B cell (primary cell): ENCODE data around the gene MRAS. TPM values are rescaled to one million over a fixed set of nuclear protein-coding genes. Genes with fewer than 3 reads are reported as not detected.

ENCODE experiments used
- ATAC-seq: fragments of 200-7000 bp; cut with Tn5 transposase; one replicate; pipeline ENCODE4 v1.10.0; 2021; ENCODE audit warnings: low read depth, mild to moderate bottlenecking, moderate number of reproducible peaks, moderate library complexity
- CTCF ChIA-PET: fragments of 350-600 bp; sonication (Branson Sonifier 250); formaldehyde crosslinking; loops from one replicate; lab custom pipeline; 2021; ENCODE audit warnings: antibody characterized with exemption, inconsistent platforms; lab: Charles Lee
- POLR2A ChIA-PET: fragments of 350-600 bp; sonication (Branson Sonifier 250); formaldehyde crosslinking; loops from one replicate; lab custom pipeline; 2021; ENCODE audit warnings: antibody characterized with exemption; lab: Charles Lee
- DNase-seq: peaks from one replicate; pipeline ENCODE4 v3.0.0; 2013
- H2AFZ ChIP-seq: 2 replicates; pipeline ENCODE4 v1.6.1; 2012; ENCODE audit warnings: mild to moderate bottlenecking, low read depth, low read length; ENCODE audit not compliant: insufficient read depth, poor library complexity, severe bottlenecking
- H3K27ac ChIP-seq, 2 donors: 1 replicate in 1 of 2; 2 replicates in 1 of 2; pipeline ENCODE4 v1.5.1; 2012 to 2013; ENCODE audit warnings: low read length in 2 of 2, mild to moderate bottlenecking in 2 of 2, moderate library complexity in 1 of 2
- H3K27me3 ChIP-seq, 4 experiments: fragments of 200-600 bp in 1 of 4; sonication (generic) in 1 of 4; replicated peaks in 1 of 4; 1 replicate in 2 of 4; 2 replicates in 2 of 4; pipeline versions ENCODE4 v1.6.1 to v1.7.0; 2013 to 2016; ENCODE audit warnings: low read length in 3 of 4, mild to moderate bottlenecking in 2 of 4, mixed read lengths in 1 of 4, moderate library complexity in 1 of 4; ENCODE audit not compliant: insufficient read depth in 4 of 4, control insufficient read depth in 3 of 4; ENCODE audit errors: control extremely low read depth in 1 of 4
- H3K36me3 ChIP-seq, 2 experiments: replicated peaks in 1 of 2; 1 replicate in 1 of 2; 2 replicates in 1 of 2; pipeline versions ENCODE4 v1.6.1 to v1.7.1; 2013; ENCODE audit warnings: low read length in 1 of 2; ENCODE audit not compliant: insufficient read depth in 2 of 2, control insufficient read depth in 1 of 2; ENCODE audit errors: control extremely low read depth in 1 of 2, extremely low read depth in 1 of 2
- H3K4me1 ChIP-seq, 2 donors: fragments of 200-600 bp in 1 of 2; sonication (generic) in 1 of 2; 1 replicate in 1 of 2; 2 replicates in 1 of 2; pipeline versions ENCODE4 v1.5.1 to v1.6.1; 2013 to 2017; ENCODE audit warnings: low read length in 2 of 2; ENCODE audit not compliant: control insufficient read depth in 2 of 2, insufficient read depth in 2 of 2
- H3K4me2 ChIP-seq: replicated peaks from 2 replicates; pipeline ENCODE3; 2012; ENCODE audit warnings: mild to moderate bottlenecking, low read depth, low read length; ENCODE audit not compliant: poor library complexity, severe bottlenecking
- H3K4me3 ChIP-seq, 5 experiments: fragments of 200-600 bp in 1 of 5; sonication (generic) in 1 of 5; 1 replicate in 3 of 5; 2 replicates in 2 of 5; pipeline versions ENCODE4 v1.5.1 to v1.7.0; 2011 to 2016; ENCODE audit warnings: low read length in 4 of 5, mild to moderate bottlenecking in 4 of 5, low read depth in 2 of 5, control low read depth in 1 of 5, moderate library complexity in 1 of 5; ENCODE audit not compliant: insufficient read depth in 1 of 5; ENCODE audit errors: control extremely low read depth in 1 of 5, extremely low read depth in 1 of 5
- H3K79me2 ChIP-seq: fragments of 200-600 bp; sonication (generic); one replicate; pipeline ENCODE4 v1.6.0; 2016; ENCODE audit warnings: low read length; ENCODE audit not compliant: control insufficient read depth, insufficient read depth
- H3K9ac ChIP-seq: fragments of 200-600 bp; sonication (generic); 2 replicates; pipeline ENCODE4 v1.6.1; 2017; ENCODE audit warnings: mild to moderate bottlenecking, low read length, moderate library complexity
- H3K9me3 ChIP-seq, 3 donors: one replicate each; pipeline versions ENCODE4 v1.6.1 to v1.7.1; 2013; ENCODE audit warnings: low read length in 2 of 3; ENCODE audit not compliant: control insufficient read depth in 2 of 3, insufficient read depth in 1 of 3; ENCODE audit errors: control extremely low read depth in 1 of 3
- H4K20me1 ChIP-seq: 2 replicates; pipeline ENCODE4 v1.6.0; 2012; ENCODE audit warnings: mild to moderate bottlenecking, low read length; ENCODE audit not compliant: insufficient read depth, control insufficient read depth, poor library complexity, severe bottlenecking
- H3K27ac Mint-ChIP-seq: one replicate; pipeline ENCODE4 v1.8.0; 2021; ENCODE audit warnings: mixed read lengths
- H3K27me3 Mint-ChIP-seq: one replicate; pipeline ENCODE4 v1.8.0; 2021; ENCODE audit warnings: mixed read lengths
- H3K4me1 Mint-ChIP-seq: one replicate; pipeline ENCODE4 v1.8.0; 2021; ENCODE audit warnings: mixed read lengths
- H3K4me3 Mint-ChIP-seq: one replicate; pipeline ENCODE4 v1.8.0; 2021; ENCODE audit warnings: mixed read lengths
- H3K9me3 Mint-ChIP-seq: one replicate; pipeline ENCODE4 v1.8.0; 2022; ENCODE audit warnings: mixed read lengths; ENCODE audit not compliant: insufficient read depth
- CTCF ChIP-seq: fragments of 200-600 bp; IDR thresholded peaks from one replicate; pipeline ENCODE4 v1.8.0; 2022; ENCODE audit warnings: antibody characterized with exemption, mild to moderate bottlenecking
- EZH2 ChIP-seq: IDR thresholded peaks from 2 replicates; pipeline ENCODE4 v1.6.1; 2012; ENCODE audit warnings: borderline replicate concordance, low read depth, mild to moderate bottlenecking, moderate library complexity, low read length; ENCODE audit not compliant: insufficient read depth, poor library complexity, severe bottlenecking
- WGBS: methylation state at CpG from one replicate; pipeline ENCODE4 v1.1.5; 2013; ENCODE audit warnings: missing lambda C conversion rate; ENCODE audit not compliant: insufficient coverage; 5-methylcytosine and 5-hydroxymethylcytosine counted together
- intact Hi-C: fragments of 100-400 bp; cut with micrococcal nuclease; formaldehyde crosslinking; loops from one replicate; pipeline ENCODE4 v1.10.0; 2022
- polyA plus RNA-seq: library from polyadenylated mRNA; depleted of rRNA; stranded (reverse); fragments of >200 nt; gene quantifications from 2 replicates; pipeline ENCODE4 v1.2.3, GENCODE V29; 2012
- total RNA-seq, 2 donors: library from RNA; stranded (reverse); fragments of 120-200 nt in 1 of 2; gene quantifications; 1 replicate in 1 of 2; 2 replicates in 1 of 2; pipeline versions ENCODE4 v1.2.3 to v1.2.4, GENCODE V29; 2013 to 2022

The MRAS gene
- total and polyA plus RNA-seq, 2 donors (not counting 1 experiment from before 2014, with no cell fraction given) = 0.03 to 0.22 TPM

- Histone ChIP-seq H3K27ac (no peak overlapping the region), H3K4me1 (no peaks in the 10 kb centered on the region), H3K4me2 (no peak overlapping the region), H4K20me1 (no peaks in the 10 kb centered on the region), H3K27me3 (peaks cover 0 to 45% (median 15%) of the 10 kb centered on the region in 4 experiments), H3K9ac (no peak overlapping the region), H3K4me3 (no peak overlapping the region), H2AFZ (no peak overlapping the region), H3K79me2 (no peaks in the 10 kb centered on the region), H3K36me3 (no peaks in the 10 kb centered on the region), H3K9me3 (peaks cover 0 to 8% (median 0%) of the 10 kb centered on the region in 3 donors)
- H3K4me1 Mint-ChIP-seq = no peaks in the 10 kb centered on the region
- intact Hi-C loops = no loop called here
- ChIA-PET CTCF (no interaction called here), POLR2A (no interaction called here)
- no peak for ATAC-seq
- DNase-seq = no peak
- WGBS = 100% methylated on average over 2 of the region's 3 CpGs
- no peak overlapping the region for H3K27ac Mint-ChIP-seq
- TF ChIP-seq EZH2 = no peak
- H3K9me3 Mint-ChIP-seq = no peaks in the 10 kb centered on the region
- H3K4me3 Mint-ChIP-seq = no peak overlapping the region
- peaks cover 69% of the 10 kb centered on the region for H3K27me3 Mint-ChIP-seq
These were observed 36.2 kb downstream of the MRAS start for GRCh38 chr3:138384531-138384930.

- Histone ChIP-seq H3K4me1 (no peaks in the 10 kb centered on the region), H3K4me3 (no peak overlapping the region), H2AFZ (no peak overlapping the region), H3K27me3 (peaks cover 0 to 47% (median 15%) of the 10 kb centered on the region in 4 experiments), H4K20me1 (no peaks in the 10 kb centered on the region), H3K4me2 (no peak overlapping the region), H3K79me2 (no peaks in the 10 kb centered on the region), H3K9me3 (peaks cover 0 to 8% (median 0%) of the 10 kb centered on the region in 3 donors), H3K36me3 (no peaks in the 10 kb centered on the region), H3K9ac (no peak overlapping the region), H3K27ac (no peak overlapping the region)
- Mint-ChIP-seq H3K27me3 (peaks cover 64% of the 10 kb centered on the region), H3K4me1 (no peaks in the 10 kb centered on the region), H3K4me3 (no peak overlapping the region), H3K9me3 (no peaks in the 10 kb centered on the region), H3K27ac (no peak overlapping the region)
- POLR2A ChIA-PET = no interaction called here
- CTCF ChIA-PET = no interaction called here
- intact Hi-C loops = no loop called here
- no peak for ATAC-seq
- WGBS = 92% methylated on average over 2 of the region's 5 CpGs
- TF ChIP-seq EZH2 = no peak
- no peak for TF ChIP-seq CTCF
- DNase-seq = no peak
These were observed 36.6 kb downstream of the MRAS start for GRCh38 chr3:138384976-138385375.
